HEK293 (cell line): ENCODE results near the gene TFPT.

ENCODE experiments used
- GLI2 ChIP-seq: fragments of 450-650 bp; formaldehyde crosslinking; IDR thresholded peaks from 2 replicates; pipeline ENCODE4; 2017; ENCODE audit warnings: missing biosample characterization, missing genetic modification characterization, low read depth, borderline replicate concordance
- GLIS2 ChIP-seq: fragments of 450-650 bp; formaldehyde crosslinking; IDR thresholded peaks from 2 replicates; pipeline ENCODE4 v1.5.1; 2016; ENCODE audit warnings: missing biosample characterization, missing genetic modification characterization
- MZF1 ChIP-seq: fragments of 450-650 bp; formaldehyde crosslinking; IDR thresholded peaks from 2 replicates; pipeline ENCODE4 v1.5.1; 2017; ENCODE audit warnings: missing biosample characterization, missing genetic modification characterization, borderline replicate concordance
- PRDM10 ChIP-seq: fragments of 450-650 bp; formaldehyde crosslinking; IDR thresholded peaks from 2 replicates; pipeline ENCODE4 v1.5.1; 2016; ENCODE audit warnings: missing biosample characterization, missing genetic modification characterization
- PRDM6 ChIP-seq: fragments of 450-650 bp; formaldehyde crosslinking; IDR thresholded peaks from 2 replicates; pipeline ENCODE4 v1.5.1; 2017; ENCODE audit warnings: missing biosample characterization, missing genetic modification characterization
- SETDB1 ChIP-seq: IDR thresholded peaks from one replicate; pipeline ENCODE4 v1.6.1; 2017; ENCODE audit warnings: mild to moderate bottlenecking, low read length, moderate library complexity, mixed read lengths; ENCODE audit not compliant: insufficient read length
- SP7 ChIP-seq: fragments of 450-650 bp; formaldehyde crosslinking; IDR thresholded peaks from 2 replicates; pipeline ENCODE4 v1.5.1; 2016; ENCODE audit warnings: missing biosample characterization, missing genetic modification characterization
- TRIM28 ChIP-seq: IDR thresholded peaks from 2 replicates; pipeline ENCODE4 v1.6.1; 2011; ENCODE audit warnings: low read length, control low read depth, borderline replicate concordance
- ZBTB21 ChIP-seq: fragments of 450-650 bp; formaldehyde crosslinking; IDR thresholded peaks from 2 replicates; pipeline ENCODE4 v1.5.1; 2017; ENCODE audit warnings: missing biosample characterization, missing genetic modification characterization
- ZBTB26 ChIP-seq: fragments of 450-650 bp; formaldehyde crosslinking; optimal IDR thresholded peaks from 2 replicates; pipeline ENCODE3; 2016; ENCODE audit warnings: missing biosample characterization, mild to moderate bottlenecking, missing genetic modification characterization
- ZFP41 ChIP-seq: fragments of 450-650 bp; formaldehyde crosslinking; IDR thresholded peaks from 2 replicates; pipeline ENCODE4 v1.5.1; 2016; ENCODE audit warnings: missing biosample characterization, missing genetic modification characterization, borderline replicate concordance
- ZNF138 ChIP-seq: fragments of 450-650 bp; formaldehyde crosslinking; IDR thresholded peaks from 2 replicates; pipeline ENCODE4 v1.5.1; 2016; ENCODE audit warnings: missing biosample characterization, missing genetic modification characterization, borderline replicate concordance
- ZNF184 ChIP-seq: fragments of 450-650 bp; IDR thresholded peaks from 2 replicates; pipeline ENCODE4 v1.5.1; 2018; ENCODE audit warnings: missing biosample characterization, mild to moderate bottlenecking, missing genetic modification characterization
- ZNF2 ChIP-seq: fragments of 450-650 bp; formaldehyde crosslinking; IDR thresholded peaks from 2 replicates; pipeline ENCODE4 v1.5.1; 2016; ENCODE audit warnings: missing biosample characterization, missing genetic modification characterization
- ZNF221 ChIP-seq: fragments of 450-650 bp; formaldehyde crosslinking; IDR thresholded peaks from 2 replicates; pipeline ENCODE4 v1.5.1; 2017; ENCODE audit warnings: missing biosample characterization, missing genetic modification characterization, borderline replicate concordance
- ZNF248 ChIP-seq: fragments of 450-650 bp; formaldehyde crosslinking; IDR thresholded peaks from 2 replicates; pipeline ENCODE4 v1.5.1; 2017; ENCODE audit warnings: missing biosample characterization, missing genetic modification characterization
- ZNF274 ChIP-seq, 2 experiments: fragments of 200-500 bp in 1 of 2; fragments of 450-650 bp in 1 of 2; sonication (Bioruptor generic) in 1 of 2; formaldehyde crosslinking in 1 of 2; IDR thresholded peaks; 2 replicates each; pipeline versions ENCODE4 v1.5.1 to v1.6.1; 2014 to 2016; ENCODE audit warnings: borderline replicate concordance in 1 of 2, inconsistent platforms in 1 of 2, low read length in 1 of 2, missing biosample characterization in 1 of 2, missing genetic modification characterization in 1 of 2
- ZNF292 ChIP-seq: fragments of 450-650 bp; formaldehyde crosslinking; IDR thresholded peaks from 2 replicates; pipeline ENCODE4 v1.5.1; 2016; ENCODE audit warnings: low read depth, missing biosample characterization, missing genetic modification characterization, borderline replicate concordance
- ZNF366 ChIP-seq: fragments of 450-650 bp; formaldehyde crosslinking; conservative IDR thresholded peaks from 2 replicates; pipeline ENCODE4 v1.5.1; 2016; ENCODE audit warnings: missing biosample characterization, missing genetic modification characterization
- ZNF404 ChIP-seq: fragments of 450-650 bp; formaldehyde crosslinking; IDR thresholded peaks from 2 replicates; pipeline ENCODE4 v1.5.1; 2017; ENCODE audit warnings: missing biosample characterization, missing genetic modification characterization
- ZNF423 ChIP-seq: fragments of 450-650 bp; formaldehyde crosslinking; IDR thresholded peaks from 2 replicates; pipeline ENCODE4 v1.5.1; 2016; ENCODE audit warnings: missing biosample characterization, missing genetic modification characterization
- ZNF449 ChIP-seq: fragments of 450-650 bp; formaldehyde crosslinking; IDR thresholded peaks from 2 replicates; pipeline ENCODE4 v1.5.1; 2017; ENCODE audit warnings: missing biosample characterization, mild to moderate bottlenecking, missing genetic modification characterization, moderate library complexity
- ZNF48 ChIP-seq: fragments of 450-650 bp; formaldehyde crosslinking; IDR thresholded peaks from 2 replicates; pipeline ENCODE4 v1.5.1; 2016; ENCODE audit warnings: missing biosample characterization, missing genetic modification characterization
- ZNF521 ChIP-seq: fragments of 450-650 bp; formaldehyde crosslinking; IDR thresholded peaks from 2 replicates; pipeline ENCODE4 v1.5.1; 2017; ENCODE audit warnings: missing biosample characterization, mild to moderate bottlenecking, missing genetic modification characterization
- ZNF548 ChIP-seq: fragments of 450-650 bp; formaldehyde crosslinking; IDR thresholded peaks from 2 replicates; pipeline ENCODE4 v1.5.1; 2016; ENCODE audit warnings: missing biosample characterization, missing genetic modification characterization
- ZNF623 ChIP-seq: fragments of 450-650 bp; formaldehyde crosslinking; IDR thresholded peaks from 2 replicates; pipeline ENCODE4 v1.5.1; 2016; ENCODE audit warnings: missing biosample characterization, missing genetic modification characterization
- ZNF645 ChIP-seq: fragments of 450-650 bp; formaldehyde crosslinking; IDR thresholded peaks from 2 replicates; pipeline ENCODE4; 2016; ENCODE audit warnings: missing biosample characterization, missing genetic modification characterization
- ZNF76 ChIP-seq: fragments of 450-650 bp; formaldehyde crosslinking; IDR thresholded peaks from 2 replicates; pipeline ENCODE4; 2016; ENCODE audit warnings: low read depth, missing biosample characterization, missing genetic modification characterization, borderline replicate concordance
- ZNF791 ChIP-seq: fragments of 450-650 bp; formaldehyde crosslinking; IDR thresholded peaks from 2 replicates; pipeline ENCODE4 v1.5.1; 2016; ENCODE audit warnings: missing biosample characterization, missing genetic modification characterization
- ZSCAN4 ChIP-seq: fragments of 450-650 bp; formaldehyde crosslinking; IDR thresholded peaks from 2 replicates; pipeline ENCODE4 v1.5.1; 2017; ENCODE audit warnings: missing biosample characterization, missing genetic modification characterization

The TFPT gene

GRCh38 chr19:54160182-54160811, 44.8 kb upstream of the TFPT start (continued):
- TF ChIP-seq ZBTB21 (tag by site-specific recombination): no peak
- TF ChIP-seq PRDM6 (tag by site-specific recombination): no peak
- TF ChIP-seq ZNF184 (tag by site-specific recombination): no peak
- no peak for TF ChIP-seq ZNF645 (tag by site-specific recombination)
- no peak for TF ChIP-seq ZNF548 (tag by site-specific recombination)
- TF ChIP-seq ZNF423: no peak
- no peak for TF ChIP-seq MZF1
- no peak for TF ChIP-seq ZNF449
- no peak for TF ChIP-seq ZNF623 (tag by site-specific recombination)
- no peak for TF ChIP-seq ZNF48 (tag by site-specific recombination)
- no peak for TF ChIP-seq ZNF521 (tag by site-specific recombination)
- TF ChIP-seq ZNF221 (tag by site-specific recombination): no peak
- no peak for TF ChIP-seq ZNF138
- peak; percentile 55; the same call in 1 of the 2 replicates for TF ChIP-seq ZNF2 (tag by site-specific recombination)
- TF ChIP-seq ZNF76: no peak
- TF ChIP-seq ZNF404 (tag by site-specific recombination): no peak
- no peak for TF ChIP-seq SP7 (tag by site-specific recombination)
- no peak for TF ChIP-seq PRDM10 (tag by site-specific recombination)
- no peak for TF ChIP-seq GLI2 (tag by site-specific recombination)
- TF ChIP-seq ZBTB26 (tag by site-specific recombination): peak; percentile 9
- no peak for TF ChIP-seq ZNF791 (tag by site-specific recombination)
- TF ChIP-seq ZSCAN4 (tag by site-specific recombination): no peak
- no peak for TF ChIP-seq ZNF292
- TF ChIP-seq SETDB1: no peak
- no peak for TF ChIP-seq ZNF274 (IDR thresholded peaks at IDR 0.05; ENCODE audit: low read length)
- no peak for TF ChIP-seq ZNF274 (tag by site-specific recombination; IDR thresholded peaks at IDR 0.05; ENCODE audit: borderline replicate concordance)
- no peak for TF ChIP-seq ZNF248
- peak; percentile 30 for TF ChIP-seq GLIS2
- 0 out of 2 replicates have a peak, but pooled peaks have one; percentile 20 for TF ChIP-seq ZNF366 (tag by site-specific recombination)
- TF ChIP-seq TRIM28: 0 out of 2 replicates have a peak, but pooled peaks have one; percentile 8
- no peak for TF ChIP-seq ZFP41 (tag by site-specific recombination)
